Measurements from ENCODE around the gene MAGI2.

MAGI2 gene

GRCh38 chr7:78279032-78279431 is 1174.4 kb downstream of the MAGI2 start:
- no peak for TF ChIP-seq CTCF (IDR thresholded peaks at IDR 0.05; ENCODE audit: low read depth, low read length, missing control alignments)
- no peak overlapping the region for H3K4me3 ChIP-seq (ENCODE audit: low read depth, low read length)
- in situ Hi-C loops (cut with HindIII; ENCODE audit: low sequenced_read_pairs), result no loop called here
- DNase-seq (ENCODE audit: low read depth), result peak; percentile 56

GRCh38 chr7:78267141-78267540 is 1186.3 kb downstream of the MAGI2 start:
- no peak overlapping the region for H3K4me3 ChIP-seq (ENCODE audit: low read depth, low read length)
- in situ Hi-C loops (cut with HindIII; ENCODE audit: low sequenced_read_pairs), result no loop called here
- DNase-seq (ENCODE audit: low read depth), result no peak
- TF ChIP-seq CTCF (IDR thresholded peaks at IDR 0.05; ENCODE audit: low read depth, low read length, missing control alignments), result no peak

GRCh38 chr7:78265486-78265885 is 1188.0 kb downstream of the MAGI2 start:
- no peak overlapping the region for H3K4me3 ChIP-seq (ENCODE audit: low read depth, low read length)
- in situ Hi-C loops (cut with HindIII; ENCODE audit: low sequenced_read_pairs), result no loop called here
- no peak for TF ChIP-seq CTCF (IDR thresholded peaks at IDR 0.05; ENCODE audit: low read depth, low read length, missing control alignments)
- no peak for DNase-seq (ENCODE audit: low read depth)

GRCh38 chr7:78265071-78265470 is 1188.4 kb downstream of the MAGI2 start:
- in situ Hi-C loops (cut with HindIII; ENCODE audit: low sequenced_read_pairs), result no loop called here
- H3K4me3 ChIP-seq (ENCODE audit: low read depth, low read length), result no peak overlapping the region
- no peak for DNase-seq (ENCODE audit: low read depth)
- TF ChIP-seq CTCF (IDR thresholded peaks at IDR 0.05; ENCODE audit: low read depth, low read length, missing control alignments), result no peak

GRCh38 chr7:78264105-78264504 is 1189.4 kb downstream of the MAGI2 start:
- no peak for TF ChIP-seq CTCF (IDR thresholded peaks at IDR 0.05; ENCODE audit: low read depth, low read length, missing control alignments)
- in situ Hi-C loops (cut with HindIII; ENCODE audit: low sequenced_read_pairs), result no loop called here
- H3K4me3 ChIP-seq (ENCODE audit: low read depth, low read length), result no peak overlapping the region
- no peak for DNase-seq (ENCODE audit: low read depth)

GRCh38 chr7:78261739-78262138 is 1191.7 kb downstream of the MAGI2 start:
- no peak for DNase-seq (ENCODE audit: low read depth)
- no peak for TF ChIP-seq CTCF (IDR thresholded peaks at IDR 0.05; ENCODE audit: low read depth, low read length, missing control alignments)
- no peak overlapping the region for H3K4me3 ChIP-seq (ENCODE audit: low read depth, low read length)
- in situ Hi-C loops (cut with HindIII; ENCODE audit: low sequenced_read_pairs), result no loop called here

- H3K4me3 ChIP-seq (ENCODE audit: low read depth, low read length), result no peak overlapping the region
- no peak for DNase-seq (ENCODE audit: low read depth)
- no peak for TF ChIP-seq CTCF (IDR thresholded peaks at IDR 0.05; ENCODE audit: low read depth, low read length, missing control alignments)
- in situ Hi-C loops (cut with HindIII; ENCODE audit: low sequenced_read_pairs), result no loop called here
Observed at GRCh38 chr7:78261302-78261701, 1192.2 kb downstream of the MAGI2 start.

Data from astrocyte of the cerebellum (primary cell).